Naive thymus-derived CD4-positive, alpha-beta T cell (primary cell): ENCODE results near the gene TOP3A. TPM values are rescaled to one million over a fixed set of nuclear protein-coding genes. Genes with fewer than 3 reads are reported as not detected.

ENCODE experiments used
- ATAC-seq: fragments of 150-1000 bp; cut with Tn5 transposase; 2 replicates; pipeline ENCODE4 v1.10.0; 2021; ENCODE audit warnings: mild to moderate bottlenecking, moderate library complexity
- CTCF ChIA-PET: fragments of 350-600 bp; sonication (Branson Sonifier 250); formaldehyde crosslinking; loops from one replicate; lab custom pipeline; 2021; ENCODE audit warnings: antibody characterized with exemption; lab: Charles Lee
- POLR2A ChIA-PET: fragments of 350-600 bp; sonication (Branson Sonifier 250); formaldehyde crosslinking; loops from one replicate; lab custom pipeline; 2021; ENCODE audit warnings: antibody characterized with exemption, inconsistent platforms; lab: Charles Lee
- DNase-seq, 9 donors: peaks; one replicate each; pipeline versions ENCODE4 v3.0.0 to v3.0.0-alpha.2; 2020 to 2022; ENCODE audit warnings: mixed read lengths in 1 of 9
- H3K27ac ChIP-seq: one replicate; pipeline ENCODE4 v1.7.0; 2013; ENCODE audit warnings: mild to moderate bottlenecking, low read depth, low read length, moderate library complexity
- H3K27me3 ChIP-seq, 2 donors: one replicate each; pipeline ENCODE4 v1.7.0; 2013; ENCODE audit warnings: low read length in 2 of 2, mild to moderate bottlenecking in 2 of 2, moderate library complexity in 2 of 2; ENCODE audit not compliant: control insufficient read depth in 2 of 2, insufficient read depth in 2 of 2
- H3K36me3 ChIP-seq, 3 experiments: 1 replicate in 2 of 3; 2 replicates in 1 of 3; pipeline ENCODE4 v1.7.0; 2013; ENCODE audit warnings: low read length in 3 of 3, mild to moderate bottlenecking in 3 of 3, moderate library complexity in 1 of 3; ENCODE audit not compliant: insufficient read depth in 3 of 3, control insufficient read depth in 2 of 3
- H3K4me1 ChIP-seq, 2 donors: one replicate each; pipeline ENCODE4 v1.7.0; 2013; ENCODE audit warnings: low read length in 2 of 2, mild to moderate bottlenecking in 2 of 2, moderate library complexity in 1 of 2; ENCODE audit not compliant: control insufficient read depth in 2 of 2, insufficient read depth in 2 of 2
- H3K4me3 ChIP-seq: 2 replicates; pipeline ENCODE4 v1.7.0; 2013; ENCODE audit warnings: mild to moderate bottlenecking, low read length
- H3K9me3 ChIP-seq, 3 experiments: 1 replicate in 2 of 3; 2 replicates in 1 of 3; pipeline ENCODE4 v1.7.0; 2013; ENCODE audit warnings: low read length in 3 of 3; ENCODE audit not compliant: control insufficient read depth in 2 of 3
- H3K27ac Mint-ChIP-seq, 9 donors: one replicate each; pipeline ENCODE4 v1.8.0; 2020 to 2022; ENCODE audit warnings: mixed read lengths in 9 of 9, mild to moderate bottlenecking in 8 of 9, moderate library complexity in 5 of 9, inconsistent platforms in 2 of 9
- H3K27me3 Mint-ChIP-seq, 5 donors: one replicate each; pipeline ENCODE4 v1.8.0; 2021 to 2022; ENCODE audit warnings: mixed read lengths in 5 of 5, mild to moderate bottlenecking in 1 of 5
- H3K36me3 Mint-ChIP-seq, 5 donors: one replicate each; pipeline ENCODE4 v1.8.0; 2020 to 2022; ENCODE audit warnings: mixed read lengths in 5 of 5, mild to moderate bottlenecking in 3 of 5, inconsistent platforms in 1 of 5
- H3K4me1 Mint-ChIP-seq, 7 donors: one replicate each; pipeline ENCODE4 v1.8.0; 2020 to 2022; ENCODE audit warnings: mixed read lengths in 7 of 7, mild to moderate bottlenecking in 3 of 7, inconsistent platforms in 1 of 7
- H3K4me3 Mint-ChIP-seq, 10 donors: one replicate each; pipeline ENCODE4 v1.8.0; 2020 to 2022; ENCODE audit warnings: mild to moderate bottlenecking in 10 of 10, mixed read lengths in 10 of 10, moderate library complexity in 6 of 10, inconsistent platforms in 2 of 10
- H3K9me3 Mint-ChIP-seq, 11 donors: one replicate each; pipeline ENCODE4 v1.8.0; 2020 to 2022; ENCODE audit warnings: mixed read lengths in 11 of 11, mild to moderate bottlenecking in 4 of 11, inconsistent platforms in 1 of 11, moderate library complexity in 1 of 11
- intact Hi-C, 2 donors: fragments of 100-400 bp; cut with micrococcal nuclease; formaldehyde crosslinking; loops; one replicate each; pipeline ENCODE4 v1.15.1; 2023
- polyA plus RNA-seq, 2 donors: library from polyadenylated mRNA; unstranded; fragments of 300-500 nt; fragmentation: Illumina TruSeq; gene quantifications; one replicate each; pipeline ENCODE4 v1.2.3, GENCODE V29; 2021
- total RNA-seq, 6 experiments: library from RNA in 5 of 6; stranded (reverse) in 5 of 6; gene quantifications; 1 replicate in 5 of 6; 2 replicates in 1 of 6; pipeline ENCODE4 v1.2.3 and lab custom pipeline; 2021 to 2026

The TOP3A gene
- total and polyA plus RNA-seq, 7 experiments from 2014 or later: 13.7 to 74.9 (median 39.7) TPM

- H3K27me3 Mint-ChIP-seq: no peaks in the 10 kb centered on the region
- DNase-seq (no peak), ATAC-seq (no peak)
- H3K4me3 ChIP-seq: peak overlapping the region; percentile 83
- H3K4me1 Mint-ChIP-seq: peaks cover 10 to 27% (median 18%) of the 10 kb centered on the region in 7 donors
- POLR2A ChIA-PET: interaction anchor here (0.6 to 1.1 kb wide), 3 partner anchors 14 to 47 kb away, joined by 3 to 5 read pairs (median 3); partner anchors contain the start of genes SMCR8 and TOP3A
- H3K27me3 ChIP-seq: no peaks in the 10 kb centered on the region
- H3K9me3 ChIP-seq: no peaks in the 10 kb centered on the region
- no peaks in the 10 kb centered on the region for H3K36me3 Mint-ChIP-seq
- CTCF ChIA-PET: interaction anchor here (1.1 kb wide), 1 partner anchor 47 kb away, joined by 4 read pairs; the partner anchor contains the start of genes SMCR8 and TOP3A
- peak overlapping the region; percentile 65 for H3K27ac ChIP-seq
- peaks cover 8 to 9% of the 10 kb centered on the region in 2 donors for H3K4me1 ChIP-seq
- H3K9me3 Mint-ChIP-seq: no peaks in the 10 kb centered on the region
- peak overlapping the region; percentile 85 to 96 (median 92) for H3K4me3 Mint-ChIP-seq
- H3K36me3 ChIP-seq: no peaks in the 10 kb centered on the region
- H3K27ac Mint-ChIP-seq: peak overlapping the region in 8 of 9 donors; percentile 20 to 86 (median 74)
- intact Hi-C loops: loop anchor here (2.0 to 5.0 kb wide), 3 partner anchors 45 to 101 kb away; partner anchors contain the start of genes SMCR8 (in 2 of the 2), MIEF2 (in 1 of the 2) and TOP3A (in 1 of the 2)
These were observed 47.3 kb upstream of the TOP3A start for GRCh38 chr17:18361837-18362697.

- H3K4me1 ChIP-seq: peaks cover 8 to 9% of the 10 kb centered on the region in 2 donors
- peaks cover 0 to 2% (median 0%) of the 10 kb centered on the region in 3 experiments for H3K36me3 ChIP-seq
- Mint-ChIP-seq H3K27ac (peak overlapping the region in 1 of 9 donors; percentile 14), H3K27me3 (no peaks in the 10 kb centered on the region), H3K36me3 (peaks cover 0 to 6% (median 2%) of the 10 kb centered on the region in 5 donors), H3K4me3 (peak overlapping the region in 1 of 10 donors; percentile 25), H3K4me1 (peaks cover 10 to 27% (median 19%) of the 10 kb centered on the region in 7 donors), H3K9me3 (no peaks in the 10 kb centered on the region)
- no peaks in the 10 kb centered on the region for H3K27me3 ChIP-seq
- ATAC-seq (no peak), DNase-seq (no peak)
- ChIA-PET CTCF (interaction anchor here (1.0 kb wide), 1 partner anchor 40 kb away, joined by 3 read pairs; no protein-coding TSS in a partner anchor), POLR2A (no interaction called here)
- H3K9me3 ChIP-seq: no peaks in the 10 kb centered on the region
- no peak overlapping the region for H3K27ac ChIP-seq
- H3K4me3 ChIP-seq: no peak overlapping the region
- intact Hi-C loops: loop anchor here in 1 of 2 donors (5.0 kb wide), 1 partner anchor 43 kb away; the partner anchor contains the start of gene SMCR8
These were observed 45.7 kb upstream of the TOP3A start for GRCh38 chr17:18360518-18360917.

- peaks cover 0 to 7% (median 4%) of the 10 kb centered on the region in 7 donors for H3K4me1 Mint-ChIP-seq
- H3K27me3 Mint-ChIP-seq: no peaks in the 10 kb centered on the region
- Histone ChIP-seq H3K9me3 (no peaks in the 10 kb centered on the region), H3K36me3 (peaks cover 0 to 13% (median 6%) of the 10 kb centered on the region in 3 experiments), H3K27ac (no peak overlapping the region), H3K27me3 (no peaks in the 10 kb centered on the region), H3K4me3 (no peak overlapping the region), H3K4me1 (no peaks in the 10 kb centered on the region)
- CTCF ChIA-PET: no interaction called here
- intact Hi-C loops: no loop called here
- no peak for ATAC-seq
- no peaks in the 10 kb centered on the region for H3K9me3 Mint-ChIP-seq
- DNase-seq: no peak
- POLR2A ChIA-PET: no interaction called here
- no peak overlapping the region for H3K4me3 Mint-ChIP-seq
- H3K36me3 Mint-ChIP-seq: peaks cover 0 to 21% (median 10%) of the 10 kb centered on the region in 5 donors
- H3K27ac Mint-ChIP-seq: no peak overlapping the region
These were observed 41.8 kb upstream of the TOP3A start for GRCh38 chr17:18356624-18357023.

- H3K4me3 ChIP-seq: no peak overlapping the region
- no peak overlapping the region for H3K27ac ChIP-seq
- ATAC-seq (no peak), DNase-seq (no peak)
- Mint-ChIP-seq H3K27ac (no peak overlapping the region), H3K36me3 (peaks cover under 1 to 21% (median 10%) of the 10 kb centered on the region in 5 donors), H3K27me3 (no peaks in the 10 kb centered on the region), H3K4me3 (no peak overlapping the region), H3K4me1 (peaks cover 0 to 3% (median 0%) of the 10 kb centered on the region in 7 donors), H3K9me3 (no peaks in the 10 kb centered on the region)
- H3K9me3 ChIP-seq: no peaks in the 10 kb centered on the region
- CTCF ChIA-PET: no interaction called here
- POLR2A ChIA-PET: no interaction called here
- peaks cover 0 to 15% (median 6%) of the 10 kb centered on the region in 3 experiments for H3K36me3 ChIP-seq
- intact Hi-C loops: no loop called here
- no peaks in the 10 kb centered on the region for H3K27me3 ChIP-seq
- H3K4me1 ChIP-seq: no peaks in the 10 kb centered on the region
These were observed 38.7 kb upstream of the TOP3A start for GRCh38 chr17:18353541-18353940.

GRCh38 chr17:18344021-18344420 is 29.2 kb upstream of the TOP3A start:
- H3K27ac Mint-ChIP-seq: no peak overlapping the region
- intact Hi-C loops: no loop called here
- H3K36me3 Mint-ChIP-seq: peaks cover 10 to 36% (median 29%) of the 10 kb centered on the region in 5 donors
- H3K36me3 ChIP-seq: peaks cover 0 to 66% (median 3%) of the 10 kb centered on the region in 3 experiments
- no peak overlapping the region for H3K27ac ChIP-seq
- no peaks in the 10 kb centered on the region for H3K27me3 ChIP-seq
- DNase-seq (no peak), ATAC-seq (no peak)
- no peak overlapping the region for H3K4me3 Mint-ChIP-seq
- H3K27me3 Mint-ChIP-seq: no peaks in the 10 kb centered on the region
- no peaks in the 10 kb centered on the region for H3K4me1 ChIP-seq
- peaks cover 0 to 2% (median 0%) of the 10 kb centered on the region in 7 donors for H3K4me1 Mint-ChIP-seq
- H3K9me3 Mint-ChIP-seq: no peaks in the 10 kb centered on the region
- POLR2A ChIA-PET: no interaction called here
- CTCF ChIA-PET: no interaction called here
- no peak overlapping the region for H3K4me3 ChIP-seq
- H3K9me3 ChIP-seq: no peaks in the 10 kb centered on the region

GRCh38 chr17:18339933-18340332 is 25.1 kb upstream of the TOP3A start:
- H3K27ac ChIP-seq: no peak overlapping the region
- no peak for ATAC-seq
- intact Hi-C loops: no loop called here
- peaks cover 0 to 41% (median 3%) of the 10 kb centered on the region in 3 experiments for H3K36me3 ChIP-seq
- CTCF ChIA-PET: interaction anchor here (0.7 kb wide), 1 partner anchor 18 kb away, joined by 3 read pairs; no protein-coding TSS in a partner anchor
- no peak overlapping the region for H3K27ac Mint-ChIP-seq
- no peaks in the 10 kb centered on the region for H3K27me3 ChIP-seq
- H3K4me3 Mint-ChIP-seq: no peak overlapping the region
- H3K4me1 ChIP-seq: no peaks in the 10 kb centered on the region
- H3K36me3 Mint-ChIP-seq: peaks cover 5 to 33% (median 24%) of the 10 kb centered on the region in 5 donors
- no peaks in the 10 kb centered on the region for H3K27me3 Mint-ChIP-seq
- no peaks in the 10 kb centered on the region for H3K9me3 ChIP-seq
- POLR2A ChIA-PET: no interaction called here
- H3K9me3 Mint-ChIP-seq: no peaks in the 10 kb centered on the region
- no peak overlapping the region for H3K4me3 ChIP-seq
- no peak for DNase-seq
- H3K4me1 Mint-ChIP-seq: peaks cover 0 to 2% (median 0%) of the 10 kb centered on the region in 7 donors
